Stomach (tissue), 4 donors: ENCODE data around the gene DTYMK.

Experiments
- CTCF ChIP-seq, 7 experiments: fragments of 450-650 bp in 4 of 7; fragments of 200-600 bp in 3 of 7; sonication (generic) in 3 of 7; IDR thresholded peaks; one replicate each; pipeline ENCODE4 v1.5.1; 2016 to 2019; ENCODE audit warnings: antibody characterized with exemption in 7 of 7, control low read depth in 2 of 7, mild to moderate bottlenecking in 1 of 7
- POLR2A ChIP-seq, 4 donors: fragments of 450-650 bp; IDR thresholded peaks; one replicate each; pipeline ENCODE4 v1.6.1; 2016; ENCODE audit warnings: antibody characterized with exemption in 4 of 4, control low read depth in 2 of 4, mild to moderate bottlenecking in 1 of 4, moderate library complexity in 1 of 4

- TF ChIP-seq CTCF (IDR thresholded peaks at IDR 0.05) (no peak), POLR2A (IDR thresholded peaks at IDR 0.05) (no peak)
Observed at GRCh38 chr2:241655516-241656189, 31.0 kb downstream of the DTYMK start.
